Suppressor macrophage treated with lipopolysaccharide for 4 hours (primary cell): ENCODE measurements around the gene GOLGA6L26.
"Not testable (repeated sequence)": the region's sequence is repeated elsewhere in the genome, so short reads cannot be mapped to it uniquely, and the experiment has no call there.

Experiments used
- DNase-seq: peaks from one replicate; pipeline ENCODE4 v3.0.0-alpha.2; 2020

Gene GOLGA6L26, protein sequence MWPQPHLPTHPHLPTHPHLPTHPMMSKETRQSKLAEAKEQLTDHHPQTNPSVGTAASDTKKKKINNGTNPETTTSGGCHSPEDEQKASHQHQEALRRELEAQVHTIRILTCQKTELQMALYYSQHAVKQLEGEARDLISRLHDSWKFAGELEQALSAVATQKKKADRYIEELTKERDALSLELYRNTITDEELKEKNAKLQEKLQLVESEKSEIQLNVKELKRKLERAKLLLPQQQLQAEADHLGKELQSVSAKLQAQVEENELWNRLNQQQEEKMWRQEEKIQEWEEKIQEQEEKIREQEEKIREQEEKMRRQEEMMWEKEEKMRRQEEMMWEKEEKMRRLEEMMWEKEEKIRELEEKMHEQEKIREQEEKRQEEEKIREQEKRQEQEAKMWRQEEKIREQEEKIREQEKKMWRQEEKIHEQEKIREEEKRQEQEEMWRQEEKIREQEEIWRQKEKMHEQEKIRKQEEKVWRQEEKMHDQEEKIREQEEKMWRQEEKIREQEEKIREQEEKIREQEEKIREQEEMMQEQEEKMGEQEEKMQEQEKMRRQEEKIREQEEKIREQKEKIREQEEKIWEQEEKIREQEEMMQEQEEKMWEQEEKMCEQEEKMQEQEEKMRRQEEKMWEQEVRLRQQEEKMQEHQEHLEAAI

DNA sequence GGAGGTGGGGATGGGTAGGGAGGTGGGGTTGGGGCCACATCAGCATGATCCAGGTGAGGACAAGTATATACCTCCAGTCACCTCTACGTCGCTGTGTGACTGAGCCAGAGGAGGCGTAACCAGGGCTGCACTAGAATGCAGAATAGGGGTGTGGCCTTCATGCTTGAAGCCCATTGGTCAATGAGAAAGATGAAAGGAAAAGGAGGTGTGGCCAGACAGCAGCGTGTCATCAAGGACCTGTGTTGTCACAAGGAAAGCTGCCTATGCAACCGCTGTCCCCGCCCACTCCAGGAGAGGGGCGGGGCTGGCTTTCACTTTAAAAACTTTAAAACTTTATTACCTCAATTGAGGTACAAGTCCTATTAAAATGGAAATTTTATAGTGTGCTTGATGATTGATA is at the start of gene GOLGA6L26:
TSS of gene GOLGA6L26 (minus strand) at position 101 of the 400 bp plus-strand sequence. CDS start at position 40, 61 bp downstream.
- DNase-seq: not testable (repeated sequence)

DNA sequence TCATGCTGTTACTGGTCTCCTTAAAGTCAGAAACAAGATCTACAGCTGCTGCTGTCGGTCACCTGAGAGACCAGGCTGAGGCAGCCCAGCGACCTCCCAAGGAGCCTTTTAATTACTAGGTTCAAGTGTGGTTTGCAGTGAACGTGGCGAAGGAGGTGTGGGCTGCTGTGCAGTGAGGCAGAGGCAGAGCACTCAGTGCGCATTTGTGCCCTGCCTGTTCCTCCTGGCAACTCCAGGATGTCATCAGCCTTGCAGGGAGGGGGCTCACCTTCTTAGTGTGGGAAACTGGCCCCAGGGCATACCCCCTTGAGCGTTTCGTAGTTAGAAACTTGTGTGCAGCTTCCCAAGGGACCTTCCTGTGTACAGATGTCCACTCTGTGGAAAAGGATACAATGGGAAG is 47.2 kb upstream of the GOLGA6L26 start:
- DNase-seq: not testable (repeated sequence)

GRCh38 chr15:23380700-23381099 is 46.7 kb upstream of the GOLGA6L26 start:
- DNase-seq: not testable (repeated sequence)

DNA sequence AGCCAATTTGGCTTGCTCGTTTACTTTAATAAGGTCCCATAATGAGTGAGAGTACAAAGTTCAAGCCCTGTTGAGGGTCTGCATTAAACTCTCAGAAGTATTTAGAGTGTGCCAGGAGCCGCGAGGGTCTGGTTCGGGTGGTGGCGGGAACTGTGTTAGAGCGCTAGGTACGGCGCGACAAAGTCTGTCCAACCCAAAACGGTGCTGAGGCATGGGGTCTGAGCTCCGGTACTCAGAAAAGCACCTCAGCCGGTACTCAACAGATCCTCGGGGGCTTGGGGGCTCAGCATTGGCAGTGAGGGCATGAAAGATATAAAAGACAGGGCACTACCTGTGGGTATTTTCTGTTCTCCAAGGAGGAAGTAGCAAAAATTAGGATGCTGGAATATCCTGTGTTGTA is 45.0 kb upstream of the GOLGA6L26 start:
- DNase-seq: not testable (repeated sequence)

- not testable (repeated sequence) for DNase-seq
These were observed 40.2 kb upstream of the GOLGA6L26 start for GRCh38 chr15:23374226-23374625.

DNA sequence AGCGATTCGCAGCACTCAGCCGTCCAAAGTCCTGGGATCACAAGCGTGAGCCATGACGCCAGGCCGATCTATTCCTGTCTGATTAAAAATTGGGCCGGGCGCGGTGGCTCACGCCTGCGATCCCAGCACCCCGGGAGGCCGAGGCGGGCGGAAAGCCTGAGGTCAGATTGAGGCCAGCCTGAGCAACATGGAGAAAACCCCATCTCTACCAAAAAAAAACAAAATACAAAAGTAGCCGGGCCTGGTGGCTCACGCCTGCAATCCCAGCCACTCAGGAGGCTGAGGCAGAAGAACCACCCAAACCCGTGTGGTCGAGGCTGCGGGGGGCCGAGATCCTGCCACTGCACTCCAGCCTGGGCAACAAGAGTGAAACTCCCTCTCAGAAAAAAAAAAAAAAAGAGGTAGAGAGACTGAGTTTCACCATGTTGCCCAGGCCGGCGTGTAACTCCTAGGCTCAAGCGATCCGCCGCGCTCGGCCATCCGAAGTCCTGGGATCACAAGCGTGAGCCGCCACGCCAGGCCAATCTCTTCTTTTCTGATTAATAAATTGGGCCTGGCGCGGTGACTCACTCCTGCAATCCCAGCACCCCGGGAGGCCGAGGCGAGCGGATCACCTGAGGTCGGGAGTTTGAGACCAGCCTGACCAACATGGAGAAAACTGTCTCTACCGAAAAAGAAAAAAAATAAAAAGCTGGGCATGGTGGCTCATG is 39.0 kb upstream of the GOLGA6L26 start:
- DNase-seq: not testable (repeated sequence)

DNA sequence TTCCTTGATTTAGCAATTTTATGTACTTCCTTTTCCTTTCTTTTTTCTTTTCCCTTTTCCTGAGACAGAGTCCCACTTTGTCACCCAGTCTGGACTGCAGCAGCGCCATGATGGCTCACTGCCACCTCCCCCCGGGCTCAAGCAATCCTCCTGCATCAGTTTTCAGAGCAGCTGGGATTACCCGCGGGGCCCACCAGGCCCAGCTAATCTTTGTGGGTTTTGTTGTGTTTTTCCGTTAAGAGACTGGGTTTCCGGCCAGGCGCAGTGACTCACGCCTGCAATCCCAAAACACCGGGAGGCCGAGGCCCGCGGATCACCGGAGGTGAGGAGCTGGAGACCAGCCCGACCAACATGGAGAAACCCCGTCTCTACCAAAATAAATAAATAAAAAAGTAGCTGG is 38.3 kb upstream of the GOLGA6L26 start:
- DNase-seq: no peak

DNA sequence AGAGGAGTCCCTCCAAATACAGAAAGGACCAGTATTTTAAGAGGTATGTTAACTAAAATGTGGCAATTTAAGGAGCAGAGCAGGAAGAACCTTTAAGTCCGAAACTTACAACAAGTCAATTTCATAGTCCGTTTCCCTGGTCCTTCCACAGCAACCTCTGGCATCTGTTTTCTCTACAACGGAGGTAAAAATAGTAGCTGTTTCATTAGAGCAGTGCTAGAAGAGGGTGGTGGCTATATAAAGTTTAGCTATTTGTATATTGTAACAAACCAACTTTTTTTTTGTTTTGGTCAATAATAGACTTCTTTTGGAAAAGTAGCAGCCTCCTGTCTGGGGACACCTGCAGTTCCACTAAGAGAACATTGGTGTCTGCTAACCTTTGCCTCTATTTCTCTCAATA is 37.9 kb upstream of the GOLGA6L26 start:
- DNase-seq: not testable (repeated sequence)

DNA sequence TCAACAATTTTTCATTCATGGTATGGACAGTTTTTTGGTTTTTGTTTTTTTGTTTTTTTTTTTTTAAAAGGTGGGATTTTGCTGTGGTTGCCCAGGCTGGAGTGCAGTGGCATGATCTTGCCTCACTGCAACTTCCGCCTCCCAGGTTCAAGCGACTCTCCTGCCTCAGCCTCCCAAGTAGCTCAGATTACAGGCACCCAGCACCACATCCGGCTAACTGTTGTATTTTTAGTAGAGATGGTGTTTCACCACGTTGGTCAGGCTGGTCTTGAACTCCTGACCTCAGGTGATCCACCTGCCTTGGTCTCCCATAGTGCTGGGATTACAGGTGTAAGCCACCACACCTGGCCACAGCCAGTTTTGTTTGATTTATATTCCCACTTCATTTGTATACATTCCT is 37.1 kb upstream of the GOLGA6L26 start:
- DNase-seq: not testable (repeated sequence)

DNA sequence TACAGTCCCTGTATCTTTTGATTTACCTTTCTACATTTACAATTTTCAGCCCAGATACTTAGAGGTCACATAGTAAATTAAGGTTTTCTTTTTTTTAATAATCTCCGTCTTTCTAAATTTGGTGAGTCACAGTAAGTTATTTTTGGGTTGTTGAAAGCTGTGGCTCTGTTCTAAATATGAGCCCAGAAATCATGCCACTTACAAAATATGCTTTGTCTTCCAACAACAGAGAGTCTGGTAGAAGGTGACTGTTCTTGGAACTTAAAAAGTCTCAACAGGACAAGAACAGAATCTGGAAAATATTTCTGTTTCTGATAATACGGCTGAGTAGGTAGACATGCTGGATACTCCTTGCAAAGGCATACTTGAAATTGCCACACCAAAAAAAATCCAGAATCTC is 36.6 kb upstream of the GOLGA6L26 start:
- DNase-seq: no peak

DNA sequence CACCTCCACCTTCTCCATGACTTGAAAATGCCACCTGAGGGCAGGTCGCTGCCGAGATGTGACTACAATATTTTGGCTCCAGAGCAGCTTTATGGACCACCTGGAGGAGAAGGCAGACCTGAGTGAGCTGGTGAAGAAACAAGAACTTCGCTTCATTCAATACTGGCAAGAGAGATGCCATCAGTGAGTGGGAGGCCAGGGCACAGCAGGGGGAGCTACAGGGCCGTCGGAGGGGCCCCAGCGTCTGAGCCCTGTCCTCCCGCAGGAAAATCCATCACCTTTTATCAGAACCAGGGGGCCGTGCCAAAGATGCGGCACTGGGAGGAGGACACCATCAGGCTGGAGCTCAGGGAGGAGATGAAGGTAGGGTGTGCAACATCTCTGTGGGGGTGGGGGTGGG is 30.3 kb upstream of the GOLGA6L26 start:
- not testable (repeated sequence) for DNase-seq

DNA sequence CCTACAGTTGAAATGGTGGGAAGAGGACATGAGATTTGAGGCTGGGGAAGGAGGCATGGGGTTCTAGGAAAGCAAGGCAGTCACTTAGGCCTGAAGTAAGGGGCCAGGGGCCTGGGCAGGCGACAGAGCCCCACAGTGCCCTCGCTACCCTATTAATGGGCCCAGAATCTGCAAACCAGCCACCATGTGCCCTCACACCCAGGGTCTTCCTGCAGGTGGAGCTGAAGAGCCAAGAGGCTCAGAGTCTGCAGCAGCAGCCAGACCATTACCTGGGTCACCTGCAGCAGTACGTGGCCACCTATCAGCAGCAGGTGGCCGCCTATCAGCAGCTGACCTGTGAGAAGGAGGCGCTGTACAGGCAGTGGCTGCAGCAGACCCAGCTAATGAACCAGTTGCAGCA is 28.6 kb upstream of the GOLGA6L26 start:
- DNase-seq: not testable (repeated sequence)

GRCh38 chr15:23354448-23354847 is 20.5 kb upstream of the GOLGA6L26 start, which contains the start of gene GOLGA8S:
TSS of gene GOLGA8S (plus strand) at chr15:23354748. CDS start at chr15:23354810, 62 bp downstream.
- not testable (repeated sequence) for DNase-seq

DNA sequence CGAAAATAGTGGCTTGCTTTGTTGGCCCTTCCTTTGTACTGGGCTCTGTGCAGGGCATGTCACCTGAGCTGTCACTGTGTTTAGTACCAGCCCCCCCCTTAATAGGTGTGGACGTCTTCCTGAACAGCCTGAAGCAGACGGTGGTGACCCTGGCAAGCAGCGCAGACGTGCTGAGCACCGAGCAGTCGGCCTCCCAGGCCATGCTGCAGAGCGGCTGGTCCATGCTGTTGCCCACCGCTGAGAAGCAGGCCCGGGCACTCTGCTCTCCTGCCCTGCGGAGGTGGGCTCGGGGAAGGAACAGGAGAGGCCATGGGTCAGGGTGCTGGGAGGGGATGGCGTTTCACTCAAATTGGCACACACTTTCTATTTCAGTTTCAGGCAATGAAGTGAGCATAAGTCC is 22.8 kb downstream of the GOLGA6L26 start:
- DNase-seq: not testable (repeated sequence)

- DNase-seq: not testable (repeated sequence)
These were observed 28.1 kb downstream of the GOLGA6L26 start for GRCh38 chr15:23305921-23306320.

GRCh38 chr15:23304805-23305204 is 29.2 kb downstream of the GOLGA6L26 start:
- DNase-seq: not testable (repeated sequence)

DNA sequence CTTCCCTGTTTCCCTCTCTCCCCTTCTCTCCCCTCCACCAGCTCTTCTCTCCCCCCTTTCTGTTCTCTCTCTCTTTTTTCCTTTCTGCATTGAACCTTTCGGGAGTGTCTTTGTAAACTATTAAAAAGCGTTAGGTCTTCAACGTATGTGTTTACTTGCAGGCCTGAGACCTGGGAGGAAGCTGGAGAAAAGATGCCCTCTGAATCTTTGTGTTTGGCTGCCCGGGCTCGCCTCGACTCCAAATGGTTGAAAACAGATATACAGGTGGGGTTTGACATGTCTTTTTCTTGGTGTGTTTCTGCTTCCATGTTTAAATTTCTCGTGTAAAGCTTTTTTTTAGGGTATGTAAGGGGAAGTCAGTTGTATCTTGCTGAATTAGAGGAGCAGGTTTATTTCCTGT is 29.7 kb downstream of the GOLGA6L26 start:
- not testable (repeated sequence) for DNase-seq

DNA sequence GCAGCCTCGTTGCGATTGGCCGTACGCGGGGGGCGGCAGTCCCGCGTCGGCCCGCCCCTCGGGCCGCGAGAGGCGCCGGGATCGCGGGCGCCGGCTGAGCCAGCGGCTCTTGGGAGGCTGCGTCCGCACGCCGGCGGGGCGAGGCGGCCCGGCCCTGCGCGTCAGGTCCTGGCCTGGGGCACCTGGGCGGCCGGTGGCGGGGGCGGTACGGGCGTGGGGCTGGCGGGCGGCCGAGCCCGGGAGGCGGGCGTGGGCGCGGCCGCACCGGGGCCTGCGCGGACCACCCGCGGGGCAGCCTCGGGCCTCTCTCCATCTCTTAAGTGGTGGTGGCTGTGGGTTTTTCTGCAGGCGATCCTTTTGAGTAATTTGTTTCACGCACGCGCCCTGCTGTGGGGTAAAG is 30.3 kb downstream of the GOLGA6L26 start:
- DNase-seq: peak; percentile 32

GRCh38 chr15:23303246-23303645 is 30.8 kb downstream of the GOLGA6L26 start:
- not testable (repeated sequence) for DNase-seq
